GM19238 (cell line): ENCODE results near the gene GPR33.
"Not testable (repeated sequence)": the region's sequence is repeated elsewhere in the genome, so short reads cannot be mapped to it uniquely, and the experiment has no call there.

Source experiments
- DNase-seq: peaks from one replicate; pipeline ENCODE4 v3.0.0; 2011; ENCODE audit warnings: low spot score; ENCODE audit not compliant: insufficient read length

GPR33 gene

GRCh38 chr14:31461545-31461944, 26.3 kb downstream of the GPR33 start:
- DNase-seq = no peak

- DNase-seq = no peak
Observed at GRCh38 chr14:31457665-31458659, 29.9 kb downstream of the GPR33 start.

GRCh38 chr14:31456841-31457664, 30.8 kb downstream of the GPR33 start, which contains the start of gene DTD2:
TSS of gene DTD2 (minus strand) at chr14:31457506. CDS start at chr14:31457393, 113 bp downstream.
- DNase-seq = peak; percentile 86

DNA sequence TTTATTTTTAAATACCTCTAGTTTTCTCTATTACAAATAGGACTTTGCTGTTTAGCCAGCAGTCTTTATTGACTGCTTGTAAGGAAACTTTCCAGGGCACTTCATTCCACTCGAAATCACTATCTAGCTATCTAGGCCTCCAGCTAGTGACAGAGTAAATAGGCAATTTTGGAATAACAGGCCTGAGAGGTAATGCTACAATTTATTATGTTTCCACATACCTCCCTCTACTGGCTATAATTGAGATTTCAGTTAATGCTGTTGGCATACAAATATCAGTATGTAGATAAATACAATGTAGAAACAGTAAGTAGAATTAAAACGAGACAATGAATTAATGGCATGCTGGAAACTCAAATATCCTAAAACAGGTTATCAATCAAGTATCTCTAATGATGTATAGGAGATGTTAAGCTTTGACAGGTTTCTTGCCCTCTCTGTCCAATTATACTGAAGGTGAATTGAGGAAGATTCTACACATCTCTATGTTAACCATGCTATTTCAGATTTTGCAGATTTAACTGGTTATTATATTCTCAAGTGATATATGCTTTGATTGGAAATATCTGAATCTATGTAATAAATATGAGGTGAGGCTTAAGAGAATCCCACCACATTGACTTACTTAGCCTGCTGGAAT, 37.7 kb downstream of the GPR33 start:
- no peak for DNase-seq

GRCh38 chr14:31449136-31449535, 38.7 kb downstream of the GPR33 start:
- DNase-seq = no peak

GRCh38 chr14:31445703-31446102, 42.1 kb downstream of the GPR33 start:
- DNase-seq = no peak

GRCh38 chr14:31442284-31442683, 45.6 kb downstream of the GPR33 start:
- DNase-seq = no peak

DNA sequence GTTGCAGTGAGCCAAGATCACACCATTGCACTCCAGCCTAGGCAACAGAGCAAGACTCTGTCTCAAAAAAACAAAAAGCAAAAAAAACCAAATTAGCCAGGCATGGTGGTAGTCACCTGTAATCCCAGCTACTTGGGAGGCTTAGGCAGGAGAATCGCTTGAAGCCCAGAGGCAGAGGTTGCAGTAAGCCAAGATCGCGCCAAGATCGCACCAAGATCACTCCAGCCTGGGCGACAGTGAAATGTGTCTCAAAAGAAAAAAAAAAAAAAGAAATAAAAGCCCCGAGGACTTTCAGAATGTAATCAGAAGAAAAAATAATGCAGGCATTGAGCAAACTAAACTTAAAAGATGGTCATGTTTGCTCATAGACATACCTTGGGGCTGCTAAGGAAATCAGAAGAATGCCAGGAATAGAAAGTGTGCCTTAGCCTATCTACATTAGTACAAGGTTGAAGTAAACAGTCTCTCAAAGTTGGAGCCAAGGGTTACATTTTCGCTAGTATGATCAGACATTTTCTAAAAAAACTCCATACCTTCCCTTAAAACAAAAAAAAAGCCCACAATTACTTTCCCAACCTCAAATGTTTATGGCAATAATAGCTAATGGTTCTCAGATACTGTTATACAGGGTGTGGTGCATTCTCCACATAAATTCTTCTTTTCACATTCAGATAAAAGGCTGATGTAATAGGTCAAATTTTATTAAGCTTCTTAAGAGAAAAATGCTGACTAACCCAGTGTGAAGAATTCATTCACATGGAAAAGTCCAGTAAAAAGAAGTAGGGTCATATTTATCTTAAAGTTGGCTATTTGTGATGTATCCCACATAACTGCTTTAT, 46.3 kb downstream of the GPR33 start:
- no peak for DNase-seq

DNA sequence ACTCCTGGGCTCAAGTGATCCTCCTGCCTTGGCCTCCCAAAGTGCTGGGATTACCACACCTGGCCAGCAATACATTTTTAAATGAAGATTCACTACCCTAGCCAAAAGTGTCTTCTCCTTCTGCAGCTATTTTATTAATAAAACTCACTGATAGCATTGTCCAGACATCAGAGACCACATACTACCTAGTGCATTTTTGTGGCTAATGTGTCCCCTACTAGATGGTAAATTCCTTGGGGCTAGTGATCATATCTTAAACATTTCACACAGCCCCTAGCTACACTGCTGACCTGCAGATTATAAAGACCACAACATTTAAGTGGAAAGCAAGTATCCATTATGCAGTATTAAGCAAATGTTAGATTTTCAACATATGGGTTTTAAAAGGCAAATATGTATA, 47.6 kb downstream of the GPR33 start:
- no peak for DNase-seq

DNA sequence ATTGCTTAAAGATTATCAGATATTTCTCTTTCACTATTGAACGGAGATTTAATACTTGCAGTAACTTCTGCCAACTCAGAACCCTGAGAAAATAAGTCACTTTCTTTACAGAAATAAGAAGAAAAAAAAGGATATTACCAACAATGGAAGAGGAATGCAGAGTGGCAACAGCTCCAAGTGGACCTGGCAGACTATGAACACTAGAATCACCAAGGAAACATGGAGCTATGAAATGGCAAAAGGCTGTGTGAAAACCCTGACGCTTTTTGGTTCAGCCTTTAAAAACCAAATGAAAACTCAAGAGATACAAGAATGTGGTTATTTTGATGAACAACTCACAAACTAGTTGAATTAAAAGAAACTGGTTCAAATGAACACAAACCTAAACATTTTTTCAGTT, 48.3 kb downstream of the GPR33 start:
- no peak for DNase-seq

GRCh38 chr14:31437045-31437691, 50.7 kb downstream of the GPR33 start:
- not testable (repeated sequence) for DNase-seq

GRCh38 chr14:31435276-31435675, 52.6 kb downstream of the GPR33 start:
- no peak for DNase-seq
